ENCODE results near the gene EHF. TPM values are rescaled to one million over a fixed set of nuclear protein-coding genes. Genes with fewer than 3 reads are reported as not detected.

EHF gene
- total and polyA plus RNA-seq, 2 of the 13 experiments (the other 11 are each of a cell fraction or from before 2014, with no cell fraction given) = 0.04 to 0.46 TPM

DNA sequence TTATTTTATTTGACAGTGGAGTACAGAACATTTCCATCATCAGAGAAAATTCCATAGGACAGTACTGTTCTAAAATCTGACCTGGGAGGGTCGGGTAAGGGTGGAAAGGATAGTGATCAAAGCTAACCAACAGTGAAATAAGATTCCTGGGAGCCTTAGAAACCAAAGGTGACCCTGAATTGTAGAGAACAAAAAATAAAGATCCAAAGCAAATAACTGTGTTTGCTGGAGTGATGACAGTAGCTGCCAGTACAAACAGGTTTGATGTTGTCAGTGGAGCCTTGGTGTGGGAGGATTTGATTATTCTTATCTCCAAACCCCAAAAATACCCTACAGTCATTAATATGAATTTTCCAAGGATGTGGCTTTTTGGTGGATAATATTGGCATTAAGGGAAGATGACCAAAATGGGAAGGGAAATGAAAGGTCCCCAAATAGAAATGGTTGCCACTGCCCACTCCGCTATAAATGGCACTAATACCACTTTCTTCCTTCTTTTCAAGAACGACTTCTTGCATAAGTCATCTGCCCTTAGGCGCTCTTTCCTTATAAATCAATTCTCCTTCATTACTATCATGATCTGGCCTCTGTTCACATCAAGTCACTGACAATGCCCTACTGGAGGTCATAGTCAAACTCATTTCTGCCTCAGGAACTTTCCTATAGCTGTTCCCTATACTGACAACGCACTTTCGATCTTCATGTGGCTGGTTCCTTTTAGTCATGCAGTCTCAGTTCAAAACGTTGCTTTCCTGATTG is 44.4 kb downstream of the EHF start (continued):
- TF ChIP-seq, protein P1, sequence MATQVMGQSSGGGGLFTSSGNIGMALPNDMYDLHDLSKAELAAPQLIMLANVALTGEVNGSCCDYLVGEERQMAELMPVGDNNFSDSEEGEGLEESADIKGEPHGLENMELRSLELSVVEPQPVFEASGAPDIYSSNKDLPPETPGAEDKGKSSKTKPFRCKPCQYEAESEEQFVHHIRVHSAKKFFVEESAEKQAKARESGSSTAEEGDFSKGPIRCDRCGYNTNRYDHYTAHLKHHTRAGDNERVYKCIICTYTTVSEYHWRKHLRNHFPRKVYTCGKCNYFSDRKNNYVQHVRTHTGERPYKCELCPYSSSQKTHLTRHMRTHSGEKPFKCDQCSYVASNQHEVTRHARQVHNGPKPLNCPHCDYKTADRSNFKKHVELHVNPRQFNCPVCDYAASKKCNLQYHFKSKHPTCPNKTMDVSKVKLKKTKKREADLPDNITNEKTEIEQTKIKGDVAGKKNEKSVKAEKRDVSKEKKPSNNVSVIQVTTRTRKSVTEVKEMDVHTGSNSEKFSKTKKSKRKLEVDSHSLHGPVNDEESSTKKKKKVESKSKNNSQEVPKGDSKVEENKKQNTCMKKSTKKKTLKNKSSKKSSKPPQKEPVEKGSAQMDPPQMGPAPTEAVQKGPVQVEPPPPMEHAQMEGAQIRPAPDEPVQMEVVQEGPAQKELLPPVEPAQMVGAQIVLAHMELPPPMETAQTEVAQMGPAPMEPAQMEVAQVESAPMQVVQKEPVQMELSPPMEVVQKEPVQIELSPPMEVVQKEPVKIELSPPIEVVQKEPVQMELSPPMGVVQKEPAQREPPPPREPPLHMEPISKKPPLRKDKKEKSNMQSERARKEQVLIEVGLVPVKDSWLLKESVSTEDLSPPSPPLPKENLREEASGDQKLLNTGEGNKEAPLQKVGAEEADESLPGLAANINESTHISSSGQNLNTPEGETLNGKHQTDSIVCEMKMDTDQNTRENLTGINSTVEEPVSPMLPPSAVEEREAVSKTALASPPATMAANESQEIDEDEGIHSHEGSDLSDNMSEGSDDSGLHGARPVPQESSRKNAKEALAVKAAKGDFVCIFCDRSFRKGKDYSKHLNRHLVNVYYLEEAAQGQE (IDR thresholded peaks at IDR 0.05; ENCODE audit: borderline replicate concordance in 1 of 2, low read depth in 1 of 2, low read length in 2 of 2) = 0 out of 4 replicates have a peak, but pooled peaks of 1 of the 2 experiments have one; percentile 59
- TF ChIP-seq ZNF430 (CRISPR knock-in tag; IDR thresholded peaks at IDR 0.05) = 0 out of 2 replicates have a peak, but pooled peaks have one; percentile 46
- TF ChIP-seq FOSL2 (CRISPR knock-in tag; IDR thresholded peaks at IDR 0.05) = peak; percentile 69
- no peak for TF ChIP-seq HMGA1 (CRISPR knock-in tag; conservative IDR thresholded peaks at IDR 0.05)
- TF ChIP-seq EHMT2 (IDR thresholded peaks at IDR 0.05; ENCODE audit: borderline replicate concordance, low read depth, low read length) = peak; percentile 52; the same call in 1 of the 2 replicates
- TF ChIP-seq RFX3 (CRISPR knock-in tag; IDR thresholded peaks at IDR 0.05) = peak; percentile 36; the same call in 1 of the 2 replicates
- no peak for TF ChIP-seq ZNF510 (CRISPR knock-in tag; IDR thresholded peaks at IDR 0.05; ENCODE audit: low read depth)
- TF ChIP-seq LCORL (IDR thresholded peaks at IDR 0.05) = peak; percentile 47; the same call in 1 of the 2 replicates
- peak; percentile 82 for TF ChIP-seq LCORL (CRISPR knock-in tag; IDR thresholded peaks at IDR 0.05)
- TF ChIP-seq ZBTB1 (CRISPR knock-in tag; IDR thresholded peaks at IDR 0.05; ENCODE audit: borderline replicate concordance) = no peak
- TF ChIP-seq XRCC5 (optimal IDR thresholded peaks at IDR 0.05; ENCODE audit: low read length) = peak; percentile 12
- 0 out of 2 replicates have a peak, but pooled peaks have one; percentile 41 for TF ChIP-seq RFXAP (CRISPR knock-in tag; IDR thresholded peaks at IDR 0.05; ENCODE audit: borderline replicate concordance)
- TF ChIP-seq TBX2 (CRISPR knock-in tag; IDR thresholded peaks at IDR 0.05; ENCODE audit: borderline replicate concordance) = peak; percentile 86
- TF ChIP-seq, protein P2, sequence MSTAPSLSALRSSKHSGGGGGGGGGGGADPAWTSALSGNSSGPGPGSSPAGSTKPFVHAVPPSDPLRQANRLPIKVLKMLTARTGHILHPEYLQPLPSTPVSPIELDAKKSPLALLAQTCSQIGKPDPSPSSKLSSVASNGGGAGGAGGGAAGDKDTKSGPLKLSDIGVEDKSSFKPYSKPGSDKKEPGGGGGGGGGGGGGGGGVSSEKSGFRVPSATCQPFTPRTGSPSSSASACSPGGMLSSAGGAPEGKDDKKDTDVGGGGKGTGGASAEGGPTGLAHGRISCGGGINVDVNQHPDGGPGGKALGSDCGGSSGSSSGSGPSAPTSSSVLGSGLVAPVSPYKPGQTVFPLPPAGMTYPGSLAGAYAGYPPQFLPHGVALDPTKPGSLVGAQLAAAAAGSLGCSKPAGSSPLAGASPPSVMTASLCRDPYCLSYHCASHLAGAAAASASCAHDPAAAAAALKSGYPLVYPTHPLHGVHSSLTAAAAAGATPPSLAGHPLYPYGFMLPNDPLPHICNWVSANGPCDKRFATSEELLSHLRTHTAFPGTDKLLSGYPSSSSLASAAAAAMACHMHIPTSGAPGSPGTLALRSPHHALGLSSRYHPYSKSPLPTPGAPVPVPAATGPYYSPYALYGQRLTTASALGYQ (CRISPR knock-in tag; IDR thresholded peaks at IDR 0.05) = peak; percentile 92
- no peak for TF ChIP-seq ARHGAP35 (CRISPR knock-in tag; IDR thresholded peaks at IDR 0.05; ENCODE audit: borderline replicate concordance)

Measured in HepG2 (cell line).